ENCODE results near the gene SGCD.

DNA sequence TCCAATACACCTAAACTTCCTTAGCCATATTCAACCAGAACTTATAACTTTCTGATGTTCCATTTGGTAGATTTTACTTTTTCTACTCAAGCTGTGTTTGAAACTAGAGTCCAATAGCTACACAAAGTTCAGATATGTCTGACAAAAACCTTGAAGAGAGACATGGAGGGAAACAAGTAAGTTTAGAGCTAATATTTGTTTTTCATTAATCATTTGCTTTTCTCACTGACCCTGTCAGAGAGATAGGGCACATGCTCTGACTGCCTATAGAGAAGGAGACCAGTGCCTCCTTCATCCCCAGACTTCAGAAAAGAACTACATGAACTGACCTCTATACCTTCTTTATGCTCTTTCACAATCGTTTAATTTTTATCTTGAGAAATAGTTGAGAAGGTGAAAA, 366.1 kb downstream of the SGCD start:
- TF ChIP-seq, protein P1, sequence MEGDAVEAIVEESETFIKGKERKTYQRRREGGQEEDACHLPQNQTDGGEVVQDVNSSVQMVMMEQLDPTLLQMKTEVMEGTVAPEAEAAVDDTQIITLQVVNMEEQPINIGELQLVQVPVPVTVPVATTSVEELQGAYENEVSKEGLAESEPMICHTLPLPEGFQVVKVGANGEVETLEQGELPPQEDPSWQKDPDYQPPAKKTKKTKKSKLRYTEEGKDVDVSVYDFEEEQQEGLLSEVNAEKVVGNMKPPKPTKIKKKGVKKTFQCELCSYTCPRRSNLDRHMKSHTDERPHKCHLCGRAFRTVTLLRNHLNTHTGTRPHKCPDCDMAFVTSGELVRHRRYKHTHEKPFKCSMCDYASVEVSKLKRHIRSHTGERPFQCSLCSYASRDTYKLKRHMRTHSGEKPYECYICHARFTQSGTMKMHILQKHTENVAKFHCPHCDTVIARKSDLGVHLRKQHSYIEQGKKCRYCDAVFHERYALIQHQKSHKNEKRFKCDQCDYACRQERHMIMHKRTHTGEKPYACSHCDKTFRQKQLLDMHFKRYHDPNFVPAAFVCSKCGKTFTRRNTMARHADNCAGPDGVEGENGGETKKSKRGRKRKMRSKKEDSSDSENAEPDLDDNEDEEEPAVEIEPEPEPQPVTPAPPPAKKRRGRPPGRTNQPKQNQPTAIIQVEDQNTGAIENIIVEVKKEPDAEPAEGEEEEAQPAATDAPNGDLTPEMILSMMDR (conservative IDR thresholded peaks at IDR 0.05): no peak
- no peak for TF ChIP-seq ZFX (IDR thresholded peaks at IDR 0.05)

All from C4-2B (cell line).